Neuronal stem cell (in vitro differentiated cells): ENCODE data around the gene ADISSP.
A peak's percentile ranks its signal among the peaks of the same experiment; 100 is the strongest.

ENCODE experiments used
- DNase-seq: peaks from one replicate; pipeline ENCODE4 v3.0.0-alpha.2; 2013; ENCODE audit warnings: low spot score
- H2AFZ ChIP-seq: one replicate; pipeline ENCODE4 v1.6.1; 2013; ENCODE audit warnings: mild to moderate bottlenecking, low read length, inconsistent platforms
- H2AK5ac ChIP-seq: 2 replicates; pipeline ENCODE4 v1.6.1; 2013; ENCODE audit warnings: low read depth, mild to moderate bottlenecking, inconsistent platforms, low read length, moderate library complexity, mixed read lengths
- H2BK120ac ChIP-seq: 2 replicates; pipeline ENCODE4 v1.6.1; 2013; ENCODE audit warnings: low read depth, mild to moderate bottlenecking, inconsistent platforms, low read length, moderate library complexity, mixed read lengths
- H2BK12ac ChIP-seq: one replicate; pipeline ENCODE4 v1.6.1; 2013; ENCODE audit warnings: low read length, inconsistent platforms
- H2BK15ac ChIP-seq: 2 replicates; pipeline ENCODE4 v1.6.1; 2013; ENCODE audit warnings: mild to moderate bottlenecking, low read length, inconsistent platforms, mixed read lengths
- H2BK5ac ChIP-seq: one replicate; pipeline ENCODE4 v1.6.1; 2013; ENCODE audit warnings: inconsistent platforms, mild to moderate bottlenecking, low read length, moderate library complexity
- H3K14ac ChIP-seq: one replicate; pipeline ENCODE4 v1.6.1; 2013; ENCODE audit warnings: low read length, inconsistent platforms
- H3K18ac ChIP-seq: 2 replicates; pipeline ENCODE4 v1.6.1; 2013; ENCODE audit warnings: low read length, inconsistent platforms
- H3K23ac ChIP-seq: 2 replicates; pipeline ENCODE4 v1.6.1; 2013; ENCODE audit warnings: low read depth, mild to moderate bottlenecking, mixed read lengths, low read length, inconsistent platforms; ENCODE audit not compliant: poor library complexity
- H3K27ac ChIP-seq: replicated peaks from 3 replicates; pipeline ENCODE4 v1.5.1; 2013; ENCODE audit warnings: low read length, inconsistent platforms
- H3K27me3 ChIP-seq, 3 experiments: 2 replicates each; pipeline ENCODE4 v1.6.1; 2013; ENCODE audit warnings: low read length in 3 of 3, mild to moderate bottlenecking in 2 of 3, inconsistent platforms in 1 of 3, low read depth in 1 of 3, mixed read lengths in 1 of 3, moderate library complexity in 1 of 3; ENCODE audit not compliant: control insufficient read depth in 3 of 3, insufficient read depth in 3 of 3
- H3K36me3 ChIP-seq, 2 donors: replicated peaks in 1 of 2; 2 replicates each; pipeline ENCODE4 v1.6.1; 2013; ENCODE audit warnings: low read length in 2 of 2; ENCODE audit not compliant: control insufficient read depth in 2 of 2, insufficient read depth in 2 of 2
- H3K4ac ChIP-seq: 2 replicates; pipeline ENCODE4 v1.6.1; 2013; ENCODE audit warnings: inconsistent platforms, mild to moderate bottlenecking, low read length, moderate library complexity
- H3K4me1 ChIP-seq, 2 donors: 1 replicate in 1 of 2; 2 replicates in 1 of 2; pipeline ENCODE4 v1.6.1; 2013; ENCODE audit warnings: low read length in 2 of 2, low read depth in 1 of 2; ENCODE audit not compliant: control insufficient read depth in 2 of 2, insufficient read depth in 1 of 2
- H3K4me2 ChIP-seq: one replicate; pipeline ENCODE4 v1.6.1; 2013; ENCODE audit warnings: mild to moderate bottlenecking, low read length, inconsistent platforms; ENCODE audit not compliant: insufficient read depth, poor library complexity, severe bottlenecking
- H3K4me3 ChIP-seq, 2 donors: 2 replicates each; pipeline ENCODE4 v1.5.1; 2013; ENCODE audit warnings: low read length in 2 of 2, mild to moderate bottlenecking in 2 of 2, inconsistent platforms in 1 of 2, moderate library complexity in 1 of 2
- H3K79me1 ChIP-seq: one replicate; pipeline ENCODE4 v1.6.1; 2013; ENCODE audit warnings: low read depth, mild to moderate bottlenecking, inconsistent platforms, low read length, moderate library complexity
- H3K9ac ChIP-seq: one replicate; pipeline ENCODE4 v1.6.1; 2013; ENCODE audit warnings: mild to moderate bottlenecking, low read depth, low read length, inconsistent platforms; ENCODE audit not compliant: poor library complexity
- H3K9me3 ChIP-seq, 2 donors: replicated peaks in 1 of 2; 2 replicates each; pipeline versions ENCODE3 to v1.6.1; 2013; ENCODE audit warnings: low read length in 2 of 2, mild to moderate bottlenecking in 2 of 2, inconsistent platforms in 1 of 2, low read depth in 1 of 2, mixed read lengths in 1 of 2, moderate library complexity in 1 of 2; ENCODE audit not compliant: control insufficient read depth in 2 of 2, insufficient read depth in 1 of 2
- H4K8ac ChIP-seq: one replicate; pipeline ENCODE4 v1.6.1; 2013; ENCODE audit warnings: low read depth, mild to moderate bottlenecking, inconsistent platforms, low read length, moderate library complexity
- H4K91ac ChIP-seq: one replicate; pipeline ENCODE4 v1.6.1; 2013; ENCODE audit warnings: low read length, low read depth, mild to moderate bottlenecking, inconsistent platforms; ENCODE audit not compliant: poor library complexity
- WGBS, 2 donors: extraction: QIAGEN DNeasy Blood & Tissue Kit; methylation state at CpG; one replicate each; pipeline ENCODE4 v1.1.7; 2013; ENCODE audit warnings: missing lambda C conversion rate in 2 of 2, mixed read lengths in 1 of 2; ENCODE audit not compliant: insufficient read length in 2 of 2, insufficient replicate concordance in 1 of 2; ENCODE audit errors: extremely low coverage in 2 of 2; 5-methylcytosine and 5-hydroxymethylcytosine counted together

Gene ADISSP

DNA sequence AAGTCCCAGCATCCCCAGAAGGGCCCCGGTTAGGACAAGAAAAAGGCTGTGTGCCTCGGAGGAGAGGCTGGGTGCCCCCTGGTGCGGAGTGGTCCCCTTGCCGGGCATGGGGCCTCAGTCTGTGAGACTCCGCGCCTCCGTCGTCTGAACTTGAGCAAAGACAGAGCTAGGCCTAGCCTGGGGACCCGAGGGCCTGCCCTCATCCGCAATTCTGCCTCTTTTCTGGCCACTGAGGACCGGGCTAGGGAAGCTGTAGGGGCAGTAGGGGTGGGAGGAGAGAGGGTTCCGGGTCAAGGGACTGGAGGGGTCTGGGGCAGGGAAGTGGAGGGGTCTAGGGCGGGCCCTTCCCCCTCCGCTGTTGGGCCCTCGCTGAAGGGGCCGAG is 35.6 kb downstream of the ADISSP start:
- Histone ChIP-seq H2AK5ac (peak overlapping the region; percentile 85), H2BK15ac (peak overlapping the region; percentile 87), H2AFZ (peak overlapping the region; percentile 47), H3K27ac (no peak overlapping the region), H3K79me1 (no peaks in the 10 kb centered on the region), H2BK12ac (peak overlapping the region; percentile 53), H3K9ac (peak overlapping the region; percentile 14), H3K4me1 (peaks cover 4 to 11% of the 10 kb centered on the region in 2 donors), H2BK120ac (no peak overlapping the region), H3K23ac (no peak overlapping the region), H3K14ac (no peak overlapping the region), H3K18ac (peak overlapping the region; percentile 82), H3K4me3 (no peak overlapping the region), H3K27me3 (peaks cover 0 to 49% (median 14%) of the 10 kb centered on the region in 3 experiments), H3K36me3 (no peaks in the 10 kb centered on the region), H4K91ac (no peak overlapping the region), H2BK5ac (no peak overlapping the region), H4K8ac (no peak overlapping the region), H3K9me3 (no peaks in the 10 kb centered on the region), H3K4me2 (no peak overlapping the region), H3K4ac (no peak overlapping the region)
- no peak for DNase-seq
- WGBS, 2 donors = no CpG with 5 or more reads among the region's 16 CpGs

DNA sequence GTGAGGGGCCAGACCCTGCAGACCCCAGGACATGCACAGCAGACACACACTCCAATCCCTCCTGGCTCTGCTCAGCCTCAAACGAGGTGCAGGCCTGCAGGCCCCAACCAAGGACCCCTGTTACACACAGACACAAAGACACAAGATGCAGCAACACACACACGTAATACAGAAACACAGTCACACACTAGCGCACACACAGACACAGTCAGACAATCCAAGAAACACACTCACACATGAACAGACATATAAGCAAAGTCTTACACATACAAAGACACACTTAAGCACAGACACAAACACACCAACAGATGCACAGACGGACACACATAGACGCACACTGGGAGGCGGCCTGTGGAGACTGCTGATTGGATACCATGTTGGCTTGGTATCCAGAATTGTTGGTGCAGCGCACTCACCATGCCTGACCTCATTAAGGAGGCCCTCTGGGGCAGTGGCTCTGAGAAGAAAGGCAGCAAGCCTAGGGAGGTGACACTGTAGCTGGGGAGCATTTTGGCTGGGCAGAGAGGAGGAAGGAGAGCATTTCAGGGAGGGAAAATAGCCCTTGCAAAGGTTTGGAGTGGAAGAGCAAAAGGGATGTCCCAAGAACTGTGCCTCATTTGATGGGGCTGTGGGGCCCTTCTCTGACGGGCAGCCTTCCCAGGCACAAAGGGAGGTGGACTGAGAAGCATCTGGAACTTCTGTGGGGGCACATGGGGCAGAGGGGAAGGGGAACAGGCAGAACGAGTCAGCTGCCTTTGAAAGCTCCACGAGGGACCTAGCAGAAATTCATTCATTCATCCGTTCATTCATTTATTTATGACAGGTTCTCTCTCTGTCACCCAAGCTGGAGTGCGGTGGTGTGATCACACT is 36.5 kb downstream of the ADISSP start:
- Histone ChIP-seq H2BK12ac (no peak overlapping the region), H2AFZ (peak overlapping the region; percentile 47), H3K4ac (no peak overlapping the region), H3K23ac (no peak overlapping the region), H3K27ac (no peak overlapping the region), H3K4me3 (no peak overlapping the region), H2BK120ac (no peak overlapping the region), H3K4me1 (peaks cover 4 to 11% of the 10 kb centered on the region in 2 donors), H3K9me3 (no peaks in the 10 kb centered on the region), H3K79me1 (no peaks in the 10 kb centered on the region), H3K4me2 (no peak overlapping the region), H2BK15ac (peak overlapping the region; percentile 87), H4K91ac (no peak overlapping the region), H2BK5ac (no peak overlapping the region), H4K8ac (no peak overlapping the region), H3K36me3 (no peaks in the 10 kb centered on the region), H2AK5ac (peak overlapping the region; percentile 85), H3K18ac (no peak overlapping the region), H3K14ac (peak overlapping the region; percentile 22), H3K9ac (no peak overlapping the region), H3K27me3 (peaks cover 0 to 50% (median 14%) of the 10 kb centered on the region in 3 experiments)
- WGBS, 2 donors = no CpG with 5 or more reads among the region's 12 CpGs
- no peak for DNase-seq

DNA sequence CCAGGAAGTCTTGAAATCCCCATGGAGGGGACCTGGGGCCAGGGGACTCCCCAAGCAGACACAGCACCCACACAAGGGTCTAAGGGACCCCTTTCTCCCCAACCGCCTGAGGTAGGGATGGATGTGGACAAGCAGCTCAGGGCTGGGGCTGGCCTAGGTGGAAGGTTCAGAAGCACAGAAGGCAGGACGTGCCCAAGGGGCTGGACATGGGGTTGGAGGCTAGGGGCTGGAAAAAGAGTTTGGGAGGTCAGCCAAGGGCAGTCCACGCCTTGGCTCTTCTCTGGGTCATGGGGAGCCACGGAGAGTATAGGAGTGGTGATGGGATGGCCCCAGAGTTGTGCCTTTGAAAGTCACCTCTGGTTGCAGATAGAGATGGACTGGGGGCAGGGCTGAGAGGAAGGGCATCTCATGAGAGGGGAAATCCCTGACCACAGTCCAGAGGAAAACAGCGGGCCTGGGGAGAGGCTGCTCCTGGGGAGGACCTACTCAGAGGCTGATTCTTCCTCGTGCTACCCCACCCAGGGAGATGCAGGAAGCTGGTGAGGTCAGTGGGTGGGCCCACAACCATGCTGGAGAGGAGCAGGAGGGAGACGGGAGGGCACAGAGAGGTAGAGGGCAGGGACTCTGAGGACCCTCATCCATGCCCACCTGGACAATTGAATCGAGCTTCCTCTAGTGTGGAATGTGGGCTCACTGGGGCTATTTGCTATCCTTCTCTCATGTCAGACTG is 37.6 kb downstream of the ADISSP start:
- H3K27ac ChIP-seq = no peak overlapping the region
- no peaks in the 10 kb centered on the region for H3K79me1 ChIP-seq
- H3K18ac ChIP-seq = peak overlapping the region; percentile 54
- no peak overlapping the region for H3K4ac ChIP-seq
- peaks cover 4 to 11% of the 10 kb centered on the region in 2 donors for H3K4me1 ChIP-seq
- no peak overlapping the region for H2BK12ac ChIP-seq
- no peak overlapping the region for H2AFZ ChIP-seq
- no peak overlapping the region for H2BK120ac ChIP-seq
- H3K9ac ChIP-seq = no peak overlapping the region
- no peaks in the 10 kb centered on the region for H3K36me3 ChIP-seq
- H3K27me3 ChIP-seq = peaks cover 0 to 50% (median 14%) of the 10 kb centered on the region in 3 experiments
- H2AK5ac ChIP-seq = peak overlapping the region; percentile 82
- DNase-seq = no peak
- H3K23ac ChIP-seq = no peak overlapping the region
- no peak overlapping the region for H3K4me2 ChIP-seq
- no CpG with 5 or more reads among the region's 8 CpGs for WGBS, 2 donors
- no peak overlapping the region for H3K14ac ChIP-seq
- no peaks in the 10 kb centered on the region for H3K9me3 ChIP-seq
- no peak overlapping the region for H4K8ac ChIP-seq
- H4K91ac ChIP-seq = no peak overlapping the region
- peak overlapping the region; percentile 33 for H2BK15ac ChIP-seq
- H2BK5ac ChIP-seq = no peak overlapping the region
- no peak overlapping the region for H3K4me3 ChIP-seq

DNA sequence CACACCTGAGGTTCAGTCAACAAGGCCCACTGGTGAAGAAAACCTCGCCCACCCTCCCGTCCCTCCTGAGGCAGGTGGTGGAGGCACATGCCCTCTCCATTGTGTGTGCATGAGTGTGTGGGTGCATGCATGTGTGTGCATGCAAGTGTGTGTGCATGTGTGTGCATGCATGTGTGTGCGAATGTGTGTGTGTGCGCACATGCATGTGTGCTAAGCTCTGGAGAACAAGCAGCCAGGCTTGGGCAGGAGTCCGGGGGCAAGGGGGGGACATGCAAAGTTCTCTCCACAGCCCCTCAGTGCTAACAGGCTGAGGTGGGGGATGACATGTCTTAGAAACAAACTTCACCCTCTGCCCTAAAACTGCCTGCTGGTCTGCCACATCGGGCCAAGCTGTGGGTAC is 38.2 kb downstream of the ADISSP start:
- Histone ChIP-seq H2BK120ac (no peak overlapping the region), H3K9me3 (no peaks in the 10 kb centered on the region), H2BK5ac (no peak overlapping the region), H4K8ac (peak overlapping the region; percentile 43), H3K18ac (peak overlapping the region; percentile 57), H3K4me3 (no peak overlapping the region), H3K27ac (no peak overlapping the region), H3K27me3 (peaks cover 0 to 50% (median 14%) of the 10 kb centered on the region in 3 experiments), H2BK15ac (no peak overlapping the region), H3K23ac (no peak overlapping the region), H2AFZ (no peak overlapping the region), H3K14ac (peak overlapping the region; percentile 71), H4K91ac (no peak overlapping the region), H2BK12ac (peak overlapping the region; percentile 41), H3K4me1 (peaks cover 4 to 11% of the 10 kb centered on the region in 2 donors), H3K4ac (no peak overlapping the region), H2AK5ac (peak overlapping the region; percentile 74), H3K4me2 (no peak overlapping the region), H3K79me1 (no peaks in the 10 kb centered on the region), H3K36me3 (no peaks in the 10 kb centered on the region), H3K9ac (no peak overlapping the region)
- no CpG with 5 or more reads among the region's 6 CpGs for WGBS, 2 donors
- no peak for DNase-seq
